IPS-18c (cell line): ENCODE data around the gene LRRC4C.

Source experiments
- H3K4me3 ChIP-seq: 2 replicates; pipeline ENCODE4 v1.7.0; 2013; ENCODE audit warnings: low read depth, mild to moderate bottlenecking, low read length, moderate library complexity; ENCODE audit not compliant: insufficient read depth
- H3K9me3 ChIP-seq: one replicate; pipeline ENCODE4 v1.6.1; 2013; ENCODE audit warnings: mild to moderate bottlenecking, low read length, moderate library complexity; ENCODE audit not compliant: control insufficient read depth, insufficient read depth

LRRC4C gene

GRCh38 chr11:40391679-40392078, 1067.8 kb downstream of the LRRC4C start:
- Histone ChIP-seq H3K4me3 (no peak overlapping the region), H3K9me3 (no peaks in the 10 kb centered on the region)

DNA sequence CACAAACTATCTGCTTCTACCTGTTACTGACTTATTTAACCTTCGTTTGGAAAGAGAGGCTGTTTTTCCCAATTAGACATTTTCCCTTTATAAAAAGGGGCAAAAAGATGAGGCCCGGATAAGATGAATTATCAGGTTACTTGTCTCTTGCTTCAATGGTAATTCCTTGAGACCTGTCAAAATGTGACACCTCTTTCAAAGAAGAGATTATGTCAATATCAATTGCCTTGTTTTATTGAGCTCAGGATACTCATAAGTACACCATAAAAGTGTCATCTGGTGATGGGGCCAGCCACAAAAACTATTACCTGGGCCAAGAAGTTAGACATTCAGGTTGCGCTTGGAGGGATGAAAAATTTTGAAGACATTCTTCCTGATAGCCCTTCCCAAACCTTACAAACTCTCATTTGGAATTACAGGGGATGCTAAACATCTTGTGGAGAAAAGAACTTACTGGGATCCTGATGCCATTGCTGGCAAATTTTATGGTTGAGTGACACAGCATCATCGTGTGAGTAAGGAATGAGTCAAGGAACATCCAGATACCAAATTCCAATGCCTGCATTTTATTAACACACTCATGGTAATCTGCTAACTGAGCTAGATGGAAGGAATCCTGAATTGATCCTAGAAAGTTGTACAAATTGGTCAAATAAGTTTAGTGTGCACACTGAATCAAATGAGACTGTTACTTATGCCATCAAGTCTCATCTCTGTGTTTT, 1071.2 kb downstream of the LRRC4C start:
- Histone ChIP-seq H3K4me3 (no peak overlapping the region), H3K9me3 (no peaks in the 10 kb centered on the region)

GRCh38 chr11:40387240-40387980, 1072.0 kb downstream of the LRRC4C start:
- no peaks in the 10 kb centered on the region for H3K9me3 ChIP-seq

GRCh38 chr11:40384991-40385390, 1074.5 kb downstream of the LRRC4C start:
- H3K9me3 ChIP-seq = no peaks in the 10 kb centered on the region
- H3K4me3 ChIP-seq = no peak overlapping the region

More at GRCh38 chr11:40387240-40387980, 1072.0 kb downstream of the LRRC4C start:
- H3K4me3 ChIP-seq = no peak overlapping the region

- H3K9me3 ChIP-seq = peaks cover 2% of the 10 kb centered on the region
- H3K4me3 ChIP-seq = no peak overlapping the region
Measured at GRCh38 chr11:40381481-40381880, 1078.0 kb downstream of the LRRC4C start.

- H3K9me3 ChIP-seq = peaks cover 2% of the 10 kb centered on the region
- H3K4me3 ChIP-seq = no peak overlapping the region
Measured at GRCh38 chr11:40380835-40381234, 1078.6 kb downstream of the LRRC4C start.

DNA sequence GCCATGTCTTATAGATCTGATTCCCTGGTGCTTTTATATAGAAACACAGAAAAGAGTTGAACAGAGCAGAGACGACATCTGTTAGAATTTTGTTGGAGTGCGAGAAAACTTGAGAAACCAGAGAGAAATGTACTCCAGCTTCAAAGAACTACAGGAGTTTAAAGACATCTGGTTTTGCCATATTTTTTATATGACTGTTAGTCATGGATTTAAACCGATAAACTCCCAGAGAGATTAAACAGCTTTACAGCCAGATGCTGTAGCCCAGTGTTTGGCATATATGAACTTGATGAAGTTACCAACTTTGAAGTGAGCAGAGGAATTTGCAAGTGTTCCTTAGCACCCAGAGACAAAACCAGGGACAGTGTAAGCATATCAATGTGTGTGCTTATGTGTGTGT, 1083.1 kb downstream of the LRRC4C start:
- Histone ChIP-seq H3K4me3 (no peak overlapping the region), H3K9me3 (peaks cover 2% of the 10 kb centered on the region)

- no peak overlapping the region for H3K4me3 ChIP-seq
- no peaks in the 10 kb centered on the region for H3K9me3 ChIP-seq
Measured at GRCh38 chr11:40370821-40371616, 1088.4 kb downstream of the LRRC4C start.

GRCh38 chr11:40360206-40360798, 1099.2 kb downstream of the LRRC4C start:
- no peak overlapping the region for H3K4me3 ChIP-seq
- H3K9me3 ChIP-seq = peaks cover 2% of the 10 kb centered on the region

DNA sequence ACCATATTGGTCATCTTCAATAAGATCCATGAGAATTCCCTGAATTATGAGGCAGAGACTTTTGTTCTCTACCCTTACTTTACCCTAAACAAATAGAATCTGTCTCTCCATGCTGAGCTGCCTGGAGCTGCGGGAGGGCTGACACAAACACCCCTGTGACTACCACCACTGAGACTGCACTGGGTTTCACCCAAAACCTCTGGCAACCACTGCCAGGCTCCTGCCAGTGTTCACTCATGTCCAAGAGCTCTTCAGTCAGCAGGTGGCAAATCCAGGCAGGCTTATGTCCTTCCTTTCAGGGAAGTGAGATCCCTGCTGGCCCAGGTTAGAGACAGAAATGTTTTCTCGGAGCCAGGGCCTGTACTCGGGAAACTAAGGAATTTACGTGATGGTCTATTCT, 1105.3 kb downstream of the LRRC4C start:
- Histone ChIP-seq H3K4me3 (no peak overlapping the region), H3K9me3 (no peaks in the 10 kb centered on the region)

DNA sequence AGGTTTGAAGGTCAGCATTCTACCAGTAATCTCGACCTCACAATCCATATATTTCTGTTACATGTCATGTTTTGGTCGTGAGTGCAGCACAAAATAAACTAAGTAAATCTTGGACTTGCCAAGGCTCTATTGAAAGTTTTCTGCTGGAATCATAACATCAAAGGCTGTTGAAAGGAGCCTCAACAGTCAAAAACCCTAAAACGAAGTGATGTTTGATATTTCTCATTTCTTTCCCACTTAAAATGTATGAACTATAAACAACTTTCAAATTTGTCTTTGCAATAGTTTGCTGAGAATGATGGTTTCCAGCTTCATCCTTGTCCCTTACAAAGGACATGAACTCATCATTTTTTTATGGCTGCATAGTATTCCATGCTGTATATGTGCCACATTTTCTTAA, 1118.5 kb downstream of the LRRC4C start:
- Histone ChIP-seq H3K4me3 (no peak overlapping the region), H3K9me3 (no peaks in the 10 kb centered on the region)

GRCh38 chr11:40338739-40339138, 1120.7 kb downstream of the LRRC4C start:
- Histone ChIP-seq H3K9me3 (no peaks in the 10 kb centered on the region), H3K4me3 (no peak overlapping the region)

GRCh38 chr11:40338062-40338461, 1121.4 kb downstream of the LRRC4C start:
- Histone ChIP-seq H3K4me3 (no peak overlapping the region), H3K9me3 (no peaks in the 10 kb centered on the region)

- Histone ChIP-seq H3K4me3 (no peak overlapping the region), H3K9me3 (no peaks in the 10 kb centered on the region)
Measured at GRCh38 chr11:40337118-40337517, 1122.3 kb downstream of the LRRC4C start.

GRCh38 chr11:40328890-40329614, 1130.4 kb downstream of the LRRC4C start:
- H3K9me3 ChIP-seq = no peaks in the 10 kb centered on the region
- H3K4me3 ChIP-seq = no peak overlapping the region

DNA sequence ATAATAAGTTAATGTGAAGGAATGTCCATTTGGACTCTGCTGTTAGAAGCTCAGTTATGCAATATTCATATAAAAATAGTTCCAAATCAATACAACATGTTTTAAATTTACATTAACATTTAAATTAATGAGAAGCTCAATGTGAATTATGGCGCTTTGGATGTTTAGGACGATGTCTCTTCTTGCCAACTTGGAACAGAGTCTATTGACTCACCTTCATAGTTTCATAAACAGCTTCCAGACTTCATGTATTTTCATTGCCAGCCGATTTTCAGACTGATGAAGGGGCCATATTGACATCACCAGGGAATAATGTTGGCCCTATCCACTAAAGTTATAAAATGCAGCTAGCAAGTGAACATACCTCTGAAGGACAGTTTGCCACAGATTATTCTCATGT, 1136.2 kb downstream of the LRRC4C start:
- H3K9me3 ChIP-seq = no peaks in the 10 kb centered on the region
- H3K4me3 ChIP-seq = no peak overlapping the region

GRCh38 chr11:40321537-40321936, 1137.9 kb downstream of the LRRC4C start:
- H3K4me3 ChIP-seq = no peak overlapping the region
- H3K9me3 ChIP-seq = no peaks in the 10 kb centered on the region
